Thyroid gland (tissue), 4 donors: ENCODE results near the gene EPHX1.

ENCODE experiments used
- POLR2A ChIP-seq, 2 donors: fragments of 450-650 bp; IDR thresholded peaks; one replicate each; pipeline ENCODE4 v1.6.1; 2017; ENCODE audit warnings: antibody characterized with exemption in 2 of 2, mild to moderate bottlenecking in 2 of 2, moderate library complexity in 1 of 2
- TF ChIP-seq, protein P1 (sequence below), 6 experiments: fragments of 200-600 bp in 3 of 6; fragments of 450-650 bp in 3 of 6; sonication (generic) in 3 of 6; IDR thresholded peaks; one replicate each; pipeline ENCODE4 v1.5.1; 2016 to 2019; ENCODE audit warnings: antibody characterized with exemption in 6 of 6, mild to moderate bottlenecking in 2 of 6, inconsistent platforms in 1 of 6, moderate library complexity in 1 of 6

DNA sequence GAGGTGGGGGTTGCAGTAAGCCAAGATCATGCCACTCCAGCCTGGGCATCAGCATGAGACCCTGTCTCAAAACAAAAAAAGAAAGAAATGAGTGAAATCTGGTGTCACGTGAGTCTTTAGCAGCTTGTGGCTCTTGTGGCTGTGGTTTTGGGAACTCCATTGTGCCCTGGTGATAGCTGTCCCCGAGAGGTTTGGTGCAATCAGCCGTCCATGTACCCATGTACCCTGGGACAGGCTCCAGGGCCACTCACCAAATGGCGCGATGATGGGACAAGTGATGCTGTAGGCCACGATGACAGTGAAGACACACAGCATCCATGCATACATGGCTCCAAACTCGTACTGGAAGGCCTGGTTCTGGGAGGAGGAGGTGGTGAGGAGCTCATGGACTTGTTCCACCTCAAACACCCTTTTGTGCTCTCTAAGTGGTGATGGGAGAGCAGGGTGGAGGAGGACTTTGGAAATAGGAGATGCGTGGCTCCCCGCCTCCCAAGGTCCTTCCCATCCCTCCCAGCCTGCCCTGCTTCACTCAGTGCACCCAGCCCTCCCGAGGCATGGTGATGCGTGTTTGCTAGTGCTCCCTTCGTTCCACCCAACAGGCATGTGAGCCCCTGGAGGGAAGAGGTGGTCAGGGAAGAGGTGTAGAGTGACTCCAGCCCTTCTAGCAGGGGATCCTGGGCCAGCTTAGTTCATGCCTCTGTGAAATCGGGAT lies 42.6 kb downstream of the EPHX1 start:
- TF ChIP-seq, protein P1, sequence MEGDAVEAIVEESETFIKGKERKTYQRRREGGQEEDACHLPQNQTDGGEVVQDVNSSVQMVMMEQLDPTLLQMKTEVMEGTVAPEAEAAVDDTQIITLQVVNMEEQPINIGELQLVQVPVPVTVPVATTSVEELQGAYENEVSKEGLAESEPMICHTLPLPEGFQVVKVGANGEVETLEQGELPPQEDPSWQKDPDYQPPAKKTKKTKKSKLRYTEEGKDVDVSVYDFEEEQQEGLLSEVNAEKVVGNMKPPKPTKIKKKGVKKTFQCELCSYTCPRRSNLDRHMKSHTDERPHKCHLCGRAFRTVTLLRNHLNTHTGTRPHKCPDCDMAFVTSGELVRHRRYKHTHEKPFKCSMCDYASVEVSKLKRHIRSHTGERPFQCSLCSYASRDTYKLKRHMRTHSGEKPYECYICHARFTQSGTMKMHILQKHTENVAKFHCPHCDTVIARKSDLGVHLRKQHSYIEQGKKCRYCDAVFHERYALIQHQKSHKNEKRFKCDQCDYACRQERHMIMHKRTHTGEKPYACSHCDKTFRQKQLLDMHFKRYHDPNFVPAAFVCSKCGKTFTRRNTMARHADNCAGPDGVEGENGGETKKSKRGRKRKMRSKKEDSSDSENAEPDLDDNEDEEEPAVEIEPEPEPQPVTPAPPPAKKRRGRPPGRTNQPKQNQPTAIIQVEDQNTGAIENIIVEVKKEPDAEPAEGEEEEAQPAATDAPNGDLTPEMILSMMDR (IDR thresholded peaks at IDR 0.05): no peak
- no peak for TF ChIP-seq POLR2A (IDR thresholded peaks at IDR 0.05)
